NCI-H460 (cell line): Measurements from ENCODE around the gene M6PR. TPM values are rescaled to one million over a fixed set of nuclear protein-coding genes. Genes with fewer than 3 reads are reported as not detected.

Source experiments
- DNase-seq: peaks from one replicate; pipeline ENCODE4 v3.0.0-alpha.2; 2016; ENCODE audit warnings: low read depth; ENCODE audit errors: extremely low read depth
- polyA plus RNA-seq: library from polyadenylated mRNA; depleted of rRNA; stranded (reverse); fragments of >200 nt; gene quantifications from 2 replicates; pipeline ENCODE4 v1.2.3, GENCODE V29; 2014; cell fraction: nucleus; rRNA removed
- total RNA-seq: library from RNA; depleted of rRNA; stranded (reverse); fragments of >200 nt; shearing (Covaris generic); gene quantifications from 2 replicates; pipeline ENCODE4 v1.2.3, GENCODE V29; 2014; rRNA removed

The M6PR gene
- total RNA-seq = 87.7 and 89.6 TPM in 2 replicates
- 99.7 and 104 TPM in 2 replicates for polyA plus RNA-seq

- DNase-seq = peak; percentile 92
These were observed at the start of gene M6PR for GRCh38 chr12:8949342-8950220. Gene M6PR (minus strand): TSS chr12:8949645. CDS start chr12:8946404, 3,241 bp downstream.

- DNase-seq = no peak
These were observed 47.4 kb upstream of the M6PR start for GRCh38 chr12:8996682-8997405.

GRCh38 chr12:8995021-8995775, 45.8 kb upstream of the M6PR start:
- DNase-seq = no peak

- no peak for DNase-seq
These were observed 44.4 kb upstream of the M6PR start for GRCh38 chr12:8993827-8994226.

DNA sequence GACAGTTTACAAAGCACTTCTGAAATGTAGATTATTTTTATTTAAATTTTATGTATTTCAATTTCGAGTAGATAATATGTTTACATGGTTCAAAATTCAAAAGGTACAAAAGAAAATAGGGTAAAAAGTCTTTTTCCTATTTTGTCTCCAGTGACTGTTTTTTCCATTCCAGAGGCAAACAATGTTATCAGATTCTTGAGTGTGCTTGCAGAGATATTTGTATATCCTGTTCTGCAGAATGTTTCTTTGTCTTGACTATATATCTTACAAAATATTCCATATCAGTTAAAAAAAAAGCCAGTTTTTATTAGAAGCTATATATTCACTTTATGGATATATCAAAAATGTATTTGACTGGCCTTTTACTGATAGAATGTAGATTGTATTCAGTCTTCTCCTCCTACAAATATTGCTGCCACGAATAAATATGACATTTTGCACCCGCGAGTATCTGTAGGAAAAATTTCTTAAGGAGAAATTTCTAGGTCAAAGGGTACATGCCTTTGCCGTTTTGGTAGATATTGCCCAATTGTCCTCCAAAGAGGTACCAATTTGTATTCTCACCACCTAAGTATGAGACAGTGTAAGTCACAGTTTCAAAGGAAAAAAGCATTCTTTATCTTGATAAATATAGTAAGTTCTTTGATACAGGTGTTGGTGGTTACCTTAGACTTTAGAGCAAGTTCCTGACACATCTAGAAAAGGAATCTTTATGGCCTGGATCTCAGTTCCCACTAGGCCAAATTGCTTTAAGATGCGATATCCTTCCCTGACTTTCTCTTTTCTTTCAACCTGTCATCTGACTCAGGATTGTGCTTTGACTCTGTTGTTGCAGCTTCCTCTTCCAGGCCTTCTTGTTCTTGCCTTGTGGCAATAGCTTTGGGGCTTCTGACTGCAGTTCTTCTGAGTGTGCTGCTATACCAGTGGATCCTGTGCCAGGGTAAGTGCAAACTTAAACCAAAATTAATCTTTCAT, 42.2 kb upstream of the M6PR start:
- DNase-seq = no peak

- DNase-seq = no peak
These were observed 40.0 kb upstream of the M6PR start, which contains the start of gene KLRG1 for GRCh38 chr12:8989413-8989812. Gene KLRG1 (plus strand): TSS chr12:8989546. CDS start chr12:8989636, 90 bp downstream.

GRCh38 chr12:8987685-8988084, 38.2 kb upstream of the M6PR start:
- no peak for DNase-seq

- no peak for DNase-seq
These were observed 37.7 kb upstream of the M6PR start for GRCh38 chr12:8987163-8987562.

DNA sequence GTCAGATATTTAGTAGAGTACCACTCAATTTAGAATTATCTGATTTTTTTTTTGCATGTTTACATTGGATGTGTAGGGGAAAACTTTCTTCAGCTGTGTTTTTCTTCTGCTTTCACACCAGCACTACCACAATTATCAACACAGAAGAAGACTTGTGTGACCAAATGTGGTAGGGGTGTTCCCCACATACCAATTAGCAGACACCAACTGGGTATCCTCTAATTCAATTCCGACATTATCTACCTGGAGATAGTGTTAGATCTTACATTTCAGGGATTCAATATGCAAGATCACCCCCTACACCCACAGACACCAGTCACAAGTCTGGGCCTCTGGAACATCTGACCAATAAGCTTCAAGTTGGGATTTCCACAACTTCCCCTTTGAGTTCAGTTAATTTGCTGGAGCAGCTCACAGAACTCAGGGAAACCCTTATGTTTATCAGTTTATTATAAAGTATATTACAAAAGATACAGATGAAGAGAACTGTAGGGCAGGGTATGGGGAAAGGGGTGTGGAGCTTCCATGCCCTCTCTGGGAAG, 35.8 kb upstream of the M6PR start:
- no peak for DNase-seq

DNA sequence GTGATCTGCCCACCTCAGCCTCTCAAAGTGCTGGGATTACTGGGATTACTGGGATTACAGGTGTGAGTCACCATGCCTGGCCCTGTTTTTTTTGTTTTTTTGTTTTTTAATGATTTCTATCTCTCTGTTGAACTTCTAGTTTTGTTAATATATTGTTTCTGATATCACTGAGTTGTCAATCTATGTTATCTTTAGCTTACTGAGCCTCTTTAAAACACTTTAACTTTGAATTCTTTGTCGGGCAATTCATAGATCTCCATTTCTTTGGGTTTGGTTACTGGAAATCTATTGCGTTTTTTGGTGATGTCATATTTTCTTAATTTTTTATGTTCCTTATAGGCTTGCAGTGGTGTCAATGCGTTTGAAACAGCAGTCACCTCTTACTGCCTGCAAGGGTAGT, 30.7 kb upstream of the M6PR start:
- no peak for DNase-seq

- DNase-seq = no peak
These were observed 21.0 kb upstream of the M6PR start for GRCh38 chr12:8970432-8970831.

DNA sequence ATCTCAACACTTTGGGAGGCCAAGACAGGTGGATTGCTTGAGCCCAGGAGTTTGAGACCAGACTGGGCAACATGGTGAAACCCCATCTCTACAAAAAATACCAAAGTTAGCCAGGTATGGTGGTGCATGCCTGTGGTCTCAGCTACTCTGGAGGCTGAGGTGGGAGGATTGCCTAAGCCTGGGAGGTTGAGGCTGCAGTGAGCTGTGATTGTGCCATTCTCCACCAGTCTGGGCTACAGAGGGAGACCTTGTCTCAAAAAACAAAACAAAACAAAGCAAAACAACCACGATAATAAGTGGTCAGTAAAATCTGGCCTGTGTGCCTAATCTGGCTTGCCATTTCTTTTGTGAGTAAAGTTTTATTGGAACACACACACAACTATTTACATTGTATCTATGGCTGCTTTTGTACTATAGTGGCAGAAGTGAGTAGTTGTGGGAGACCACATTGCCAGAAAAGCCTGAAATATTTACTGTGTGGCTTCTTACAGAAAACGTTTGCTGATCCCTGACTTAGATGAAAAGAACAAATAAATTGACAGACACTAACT, 20.5 kb upstream of the M6PR start:
- DNase-seq = no peak

DNA sequence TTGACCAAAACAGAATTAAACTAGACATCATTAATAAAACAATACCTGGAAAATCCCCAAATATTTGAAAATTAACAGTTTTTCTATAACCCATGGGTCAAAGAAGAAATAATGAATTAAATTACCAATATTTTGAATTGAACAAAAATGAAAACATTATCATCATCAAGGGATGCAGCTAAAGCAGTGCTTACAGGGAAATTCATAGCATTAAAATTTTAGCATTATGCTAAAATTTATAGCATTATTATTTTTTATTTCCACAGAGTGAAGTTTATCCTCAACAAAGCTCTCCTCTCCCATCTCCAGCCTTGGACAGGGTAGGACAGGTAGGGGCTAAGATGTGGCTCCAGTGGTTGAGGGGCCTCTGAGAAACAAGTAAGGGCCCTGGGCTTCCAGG, 19.3 kb upstream of the M6PR start:
- DNase-seq = no peak

GRCh38 chr12:8960176-8960575, 10.7 kb upstream of the M6PR start:
- DNase-seq = no peak

DNA sequence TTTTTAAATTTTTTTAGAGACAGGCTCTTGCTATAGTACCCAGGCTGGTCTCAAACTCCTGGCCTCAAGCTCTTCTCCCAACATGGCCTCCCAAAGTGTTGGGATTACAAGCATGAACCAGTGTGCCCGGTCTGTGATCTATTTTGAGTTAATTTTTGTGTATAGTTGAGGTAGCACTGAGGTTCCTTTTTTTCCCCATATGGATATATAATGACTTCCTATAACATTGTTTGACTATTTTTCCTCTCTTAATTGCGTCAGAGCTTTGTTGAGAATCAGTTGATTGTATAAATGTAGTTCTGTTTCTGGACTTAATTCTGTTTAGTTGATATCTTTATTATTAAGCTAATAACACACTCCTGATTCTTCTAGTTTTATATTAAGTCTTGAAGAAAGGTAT, 8.6 kb upstream of the M6PR start:
- no peak for DNase-seq

DNA sequence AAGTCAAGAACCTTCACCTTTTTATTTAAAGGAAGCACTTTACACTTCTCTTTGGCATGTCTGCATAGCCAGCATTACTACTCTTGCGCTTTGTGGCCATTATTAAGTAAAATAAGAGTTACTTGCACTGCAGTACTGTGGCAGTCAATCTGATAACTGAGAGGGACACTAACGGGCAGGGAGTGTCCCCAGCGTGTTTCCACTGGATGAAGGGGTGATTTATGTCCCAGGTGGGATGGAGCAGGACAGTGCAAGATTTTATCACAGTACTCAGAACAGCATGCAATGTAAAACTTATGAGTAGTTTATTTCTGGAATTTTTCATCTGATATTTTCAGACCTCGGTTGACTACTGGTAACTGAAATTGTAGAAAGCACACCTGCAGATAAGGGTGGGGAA, 8.1 kb upstream of the M6PR start:
- no peak for DNase-seq

DNA sequence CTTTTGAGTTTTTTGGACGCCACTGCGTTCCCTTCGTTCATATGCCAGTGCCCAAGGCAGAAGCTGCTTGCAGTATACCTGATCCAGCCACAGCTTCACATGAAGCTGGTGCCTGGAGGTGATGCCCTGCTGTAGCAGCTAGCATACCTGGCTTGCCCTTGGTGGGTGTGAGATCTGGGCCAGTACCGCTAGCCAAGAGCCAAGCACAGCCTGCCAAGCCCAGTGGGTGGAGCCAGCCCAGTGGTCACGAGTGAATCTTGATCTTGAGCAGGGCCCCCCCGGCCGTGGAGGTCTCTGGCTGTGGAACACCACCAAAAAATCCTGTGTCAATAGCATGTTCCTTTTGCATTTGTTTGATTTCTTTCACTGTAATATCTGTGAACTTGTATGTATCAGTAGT, 7.3 kb upstream of the M6PR start:
- DNase-seq = no peak

DNA sequence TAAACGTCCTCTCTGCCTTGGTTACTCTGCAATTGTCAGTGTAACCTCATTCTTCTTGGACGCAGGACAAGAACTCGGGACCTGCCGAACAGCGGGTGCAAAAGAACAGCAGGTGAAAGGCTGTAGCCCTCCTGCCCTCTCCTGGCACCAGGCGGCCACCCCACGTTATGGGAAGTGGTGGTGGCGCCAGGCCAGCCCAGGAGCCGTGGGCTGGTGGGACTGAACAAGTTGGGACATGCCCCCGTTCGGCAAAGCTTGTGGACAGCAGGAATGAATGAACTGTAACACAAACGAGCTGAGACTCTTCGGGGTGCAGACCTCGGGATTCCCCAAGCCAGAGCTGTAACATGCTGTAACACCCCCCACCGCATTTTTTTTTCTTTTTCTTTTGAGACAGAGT, 6.6 kb upstream of the M6PR start:
- DNase-seq = no peak

DNA sequence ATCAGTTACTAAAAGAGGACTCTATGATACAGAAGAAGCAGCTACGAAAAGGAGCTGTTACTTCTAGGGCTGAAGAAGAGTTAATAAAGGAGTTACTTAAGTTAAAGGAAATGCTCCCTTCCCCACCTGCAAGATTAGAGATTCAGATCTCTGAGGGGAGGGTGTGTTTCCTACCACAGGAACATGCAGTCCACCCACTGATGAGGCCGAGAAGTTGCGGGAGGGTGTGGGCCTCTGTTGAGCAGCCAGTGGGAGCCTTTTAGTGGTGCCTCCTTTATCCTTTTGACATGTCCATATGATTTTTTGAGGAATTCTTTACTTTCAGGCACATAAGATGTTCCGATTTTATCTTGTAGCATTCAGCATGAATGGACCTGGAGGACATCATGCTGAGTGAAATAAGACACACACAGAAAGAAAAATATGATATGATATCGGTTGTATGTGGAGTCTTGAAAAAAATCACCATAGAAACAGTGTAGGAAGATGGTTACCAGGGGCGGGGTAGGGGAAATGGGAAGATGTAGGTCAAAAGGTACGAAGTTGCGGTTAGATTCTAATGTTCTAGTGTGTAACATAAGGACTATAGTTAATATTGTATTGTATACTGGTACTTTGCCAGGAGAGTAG, 4.4 kb upstream of the M6PR start:
- DNase-seq = no peak
